Endothelial cell (in vitro differentiated cells): ENCODE results near the gene TMEM91. TPM values are rescaled to one million over a fixed set of nuclear protein-coding genes. Genes with fewer than 3 reads are reported as not detected.

Experiments
- DNase-seq: peaks from one replicate; pipeline ENCODE4 v3.0.0; 2021; ENCODE audit warnings: low spot score
- H3K27ac Mint-ChIP-seq: one replicate; pipeline ENCODE4 v1.8.0; 2021; ENCODE audit warnings: mixed read lengths, inconsistent platforms; ENCODE audit not compliant: unreplicated experiment
- H3K27me3 Mint-ChIP-seq: one replicate; pipeline ENCODE4 v1.8.0; 2021; ENCODE audit warnings: mild to moderate bottlenecking, moderate library complexity, mixed read lengths, inconsistent platforms; ENCODE audit not compliant: unreplicated experiment
- H3K36me3 Mint-ChIP-seq: one replicate; pipeline ENCODE4 v1.8.0; 2021; ENCODE audit warnings: mild to moderate bottlenecking, low read depth, mixed read lengths, inconsistent platforms; ENCODE audit not compliant: unreplicated experiment
- H3K4me1 Mint-ChIP-seq: one replicate; pipeline ENCODE4 v1.8.0; 2021; ENCODE audit warnings: mild to moderate bottlenecking, mixed read lengths, inconsistent platforms; ENCODE audit not compliant: unreplicated experiment
- H3K4me3 Mint-ChIP-seq: one replicate; pipeline ENCODE4 v1.8.0; 2021; ENCODE audit warnings: mild to moderate bottlenecking, mixed read lengths, inconsistent platforms; ENCODE audit not compliant: unreplicated experiment
- H3K9me3 Mint-ChIP-seq: one replicate; pipeline ENCODE4 v1.8.0; 2021; ENCODE audit warnings: mixed read lengths, inconsistent platforms; ENCODE audit not compliant: unreplicated experiment
- CTCF ChIP-seq: fragments of 200-600 bp; sonication (generic); IDR thresholded peaks from one replicate; pipeline ENCODE4 v1.5.0; 2021; ENCODE audit warnings: antibody characterized with exemption; ENCODE audit not compliant: unreplicated experiment
- total RNA-seq: library from RNA; stranded (reverse); fragmentation: NEBNext Ultra II Directional; extraction: Animal tissue kit (Norgen Biotek cat#: 25700); gene quantifications from one replicate; pipeline ENCODE4 v1.2.1, GENCODE V29; 2021; ENCODE audit not compliant: unreplicated experiment

TMEM91 gene
- total RNA-seq, 1 donor from 2014 or later: 7.6 TPM

- peak; percentile 85 for DNase-seq
- peak within 1 kb of the TSS; percentile 89 for H3K27ac Mint-ChIP-seq
- peaks cover 23% of the 10 kb centered on the region for H3K27me3 Mint-ChIP-seq
Observed at GRCh38 chr19:41353466-41354342, 22.6 kb upstream of the TMEM91 start, which contains the start of gene TGFB1. TGFB1 (minus strand) TSS chr19:41353922; CDS start chr19:41353044, 878 bp downstream.

GRCh38 chr19:41354343-41354953, 21.9 kb upstream of the TMEM91 start:
- peak; percentile 21 for TF ChIP-seq CTCF
- H3K36me3 Mint-ChIP-seq: peaks cover 16% of the 10 kb centered on the region
- no peak overlapping the region for H3K27ac Mint-ChIP-seq
- peak overlapping the region; percentile 87 for H3K4me3 Mint-ChIP-seq
- H3K27me3 Mint-ChIP-seq: peaks cover 23% of the 10 kb centered on the region
- DNase-seq: no peak
- peaks cover 31% of the 10 kb centered on the region for H3K4me1 Mint-ChIP-seq
- H3K9me3 Mint-ChIP-seq: peaks cover 4% of the 10 kb centered on the region

More at GRCh38 chr19:41353466-41354342, 22.6 kb upstream of the TMEM91 start, which contains the start of gene TGFB1:
- Mint-ChIP-seq H3K9me3 (peaks cover 4% of the 10 kb centered on the region), H3K4me1 (peaks cover 38% of the 10 kb centered on the region), H3K4me3 (peak within 1 kb of the TSS; percentile 100), H3K36me3 (peaks cover 21% of the 10 kb centered on the region)
- TF ChIP-seq CTCF: peak; percentile 89

GRCh38 chr19:41355035-41355434, 21.3 kb upstream of the TMEM91 start:
- Mint-ChIP-seq H3K4me1 (peaks cover 25% of the 10 kb centered on the region), H3K9me3 (peaks cover 4% of the 10 kb centered on the region), H3K27me3 (peaks cover 25% of the 10 kb centered on the region), H3K27ac (peak overlapping the region; percentile 38), H3K36me3 (peaks cover 16% of the 10 kb centered on the region), H3K4me3 (peak overlapping the region; percentile 79)
- TF ChIP-seq CTCF: no peak
- no peak for DNase-seq

- no peak for TF ChIP-seq CTCF
- H3K27me3 Mint-ChIP-seq: peaks cover 28% of the 10 kb centered on the region
- peaks cover 3% of the 10 kb centered on the region for H3K9me3 Mint-ChIP-seq
- H3K36me3 Mint-ChIP-seq: peaks cover 15% of the 10 kb centered on the region
- H3K27ac Mint-ChIP-seq: no peak overlapping the region
- no peak overlapping the region for H3K4me3 Mint-ChIP-seq
- DNase-seq: no peak
- H3K4me1 Mint-ChIP-seq: peaks cover 24% of the 10 kb centered on the region
Observed at GRCh38 chr19:41355802-41356201, 20.5 kb upstream of the TMEM91 start.
